Pulmonary artery endothelial cell (primary cell): ENCODE results near the gene CEMIP2. TPM values are rescaled to one million over a fixed set of nuclear protein-coding genes. Genes with fewer than 3 reads are reported as not detected.
"Not testable (repeated sequence)": the region's sequence is repeated elsewhere in the genome, so short reads cannot be mapped to it uniquely, and the experiment has no call there.

Experiments used
- DNase-seq: peaks from one replicate; pipeline ENCODE4 v3.0.0-alpha.2; 2011; ENCODE audit warnings: low read depth, low spot score
- total RNA-seq: library from RNA; depleted of rRNA; stranded (reverse); fragments of >200 nt; gene quantifications from 2 replicates; pipeline ENCODE4 v1.2.3, GENCODE V29; 2014

Gene CEMIP2, protein sequence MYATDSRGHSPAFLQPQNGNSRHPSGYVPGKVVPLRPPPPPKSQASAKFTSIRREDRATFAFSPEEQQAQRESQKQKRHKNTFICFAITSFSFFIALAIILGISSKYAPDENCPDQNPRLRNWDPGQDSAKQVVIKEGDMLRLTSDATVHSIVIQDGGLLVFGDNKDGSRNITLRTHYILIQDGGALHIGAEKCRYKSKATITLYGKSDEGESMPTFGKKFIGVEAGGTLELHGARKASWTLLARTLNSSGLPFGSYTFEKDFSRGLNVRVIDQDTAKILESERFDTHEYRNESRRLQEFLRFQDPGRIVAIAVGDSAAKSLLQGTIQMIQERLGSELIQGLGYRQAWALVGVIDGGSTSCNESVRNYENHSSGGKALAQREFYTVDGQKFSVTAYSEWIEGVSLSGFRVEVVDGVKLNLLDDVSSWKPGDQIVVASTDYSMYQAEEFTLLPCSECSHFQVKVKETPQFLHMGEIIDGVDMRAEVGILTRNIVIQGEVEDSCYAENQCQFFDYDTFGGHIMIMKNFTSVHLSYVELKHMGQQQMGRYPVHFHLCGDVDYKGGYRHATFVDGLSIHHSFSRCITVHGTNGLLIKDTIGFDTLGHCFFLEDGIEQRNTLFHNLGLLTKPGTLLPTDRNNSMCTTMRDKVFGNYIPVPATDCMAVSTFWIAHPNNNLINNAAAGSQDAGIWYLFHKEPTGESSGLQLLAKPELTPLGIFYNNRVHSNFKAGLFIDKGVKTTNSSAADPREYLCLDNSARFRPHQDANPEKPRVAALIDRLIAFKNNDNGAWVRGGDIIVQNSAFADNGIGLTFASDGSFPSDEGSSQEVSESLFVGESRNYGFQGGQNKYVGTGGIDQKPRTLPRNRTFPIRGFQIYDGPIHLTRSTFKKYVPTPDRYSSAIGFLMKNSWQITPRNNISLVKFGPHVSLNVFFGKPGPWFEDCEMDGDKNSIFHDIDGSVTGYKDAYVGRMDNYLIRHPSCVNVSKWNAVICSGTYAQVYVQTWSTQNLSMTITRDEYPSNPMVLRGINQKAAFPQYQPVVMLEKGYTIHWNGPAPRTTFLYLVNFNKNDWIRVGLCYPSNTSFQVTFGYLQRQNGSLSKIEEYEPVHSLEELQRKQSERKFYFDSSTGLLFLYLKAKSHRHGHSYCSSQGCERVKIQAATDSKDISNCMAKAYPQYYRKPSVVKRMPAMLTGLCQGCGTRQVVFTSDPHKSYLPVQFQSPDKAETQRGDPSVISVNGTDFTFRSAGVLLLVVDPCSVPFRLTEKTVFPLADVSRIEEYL (N-terminal part only)
- total RNA-seq = 75.6 and 153 TPM in 2 replicates

DNA sequence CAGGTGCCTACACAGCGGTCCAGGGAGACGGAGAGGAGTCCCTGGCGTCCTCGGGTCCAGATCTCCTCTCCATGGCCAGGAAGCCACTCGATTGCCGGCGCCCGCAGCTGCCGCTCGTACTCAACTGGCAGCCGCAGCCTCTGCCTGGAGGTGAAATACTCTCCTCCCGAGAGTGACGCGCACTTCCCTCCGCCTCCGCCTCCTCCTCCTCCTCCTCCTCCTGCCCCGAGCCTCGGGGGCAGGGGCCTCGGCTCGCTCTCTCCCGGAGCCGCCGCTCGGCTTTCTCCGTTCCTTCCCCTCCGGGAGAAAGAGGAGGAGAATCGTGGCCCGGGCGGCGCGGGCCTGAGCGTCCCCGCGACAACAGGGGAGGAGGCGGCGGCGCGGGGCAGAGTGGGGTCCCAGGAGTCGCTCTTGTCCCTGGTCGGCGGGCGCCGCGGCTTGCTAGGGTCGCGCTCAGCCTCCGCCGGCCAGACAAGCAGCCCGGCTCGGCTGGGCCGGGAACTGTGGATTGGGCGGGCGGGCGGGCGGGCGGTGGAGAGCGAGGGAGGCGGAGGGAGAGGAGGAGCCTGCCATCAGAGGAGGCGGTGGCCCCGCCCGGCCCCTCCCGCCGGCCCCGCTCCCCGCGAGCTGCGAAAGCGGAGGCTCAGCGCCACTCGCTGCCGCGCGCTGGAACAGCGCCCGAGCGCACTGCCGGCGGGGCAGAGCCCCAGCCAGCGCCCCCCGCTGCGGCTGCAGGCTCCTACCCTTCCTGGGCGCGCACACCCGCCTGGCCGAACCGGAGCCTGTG, at the start of gene CEMIP2:
CEMIP2 (minus strand) TSS at position 126 of the 787 bp plus-strand sequence. CDS start 18,140 bp downstream, outside the sequence.
- peak; percentile 68 for DNase-seq

GRCh38 chr9:71816916-71817451, 48.7 kb upstream of the CEMIP2 start:
- no peak for DNase-seq

DNA sequence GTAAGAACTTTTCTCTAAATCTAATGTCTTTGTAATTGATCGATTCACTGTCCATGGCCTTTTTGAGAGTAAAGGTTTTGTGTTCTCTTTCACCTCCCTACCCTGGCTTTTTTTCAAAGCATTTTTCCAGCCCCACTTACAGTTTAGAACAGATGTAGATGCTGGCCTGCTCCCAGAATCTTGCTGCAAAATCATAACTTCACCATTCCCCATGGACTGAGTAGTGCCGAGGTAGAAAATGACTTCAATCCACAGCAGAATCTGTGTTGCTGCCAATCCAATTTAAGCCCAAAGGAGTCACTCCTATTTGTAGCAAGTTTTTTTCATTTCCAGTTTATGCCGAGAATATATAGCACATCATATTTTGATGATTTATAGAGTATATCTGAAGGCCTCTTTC, 46.5 kb upstream of the CEMIP2 start:
- DNase-seq = no peak

- DNase-seq = no peak
Observed at GRCh38 chr9:71814226-71814625, 45.9 kb upstream of the CEMIP2 start.

DNA sequence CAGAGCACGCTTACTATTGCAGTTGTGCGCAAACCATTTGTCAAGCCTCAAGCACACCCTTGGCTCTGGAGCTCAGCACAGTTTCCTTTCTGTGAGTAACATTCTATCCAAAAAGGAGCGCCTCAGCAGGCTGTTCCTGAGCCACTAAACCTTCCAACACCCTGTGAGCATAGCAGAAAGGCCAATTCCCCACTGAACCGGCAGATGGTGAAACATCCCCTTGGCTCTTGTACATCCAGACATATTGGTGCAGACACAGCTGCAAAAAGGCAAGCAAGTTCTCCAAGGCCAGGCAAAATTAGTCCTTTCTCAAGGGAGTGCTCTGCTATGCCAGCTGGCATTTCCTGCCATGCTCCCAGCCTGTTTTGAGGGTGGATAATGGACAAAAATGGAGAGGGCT, 44.1 kb upstream of the CEMIP2 start:
- DNase-seq = no peak

GRCh38 chr9:71808068-71808467, 39.8 kb upstream of the CEMIP2 start:
- no peak for DNase-seq

DNA sequence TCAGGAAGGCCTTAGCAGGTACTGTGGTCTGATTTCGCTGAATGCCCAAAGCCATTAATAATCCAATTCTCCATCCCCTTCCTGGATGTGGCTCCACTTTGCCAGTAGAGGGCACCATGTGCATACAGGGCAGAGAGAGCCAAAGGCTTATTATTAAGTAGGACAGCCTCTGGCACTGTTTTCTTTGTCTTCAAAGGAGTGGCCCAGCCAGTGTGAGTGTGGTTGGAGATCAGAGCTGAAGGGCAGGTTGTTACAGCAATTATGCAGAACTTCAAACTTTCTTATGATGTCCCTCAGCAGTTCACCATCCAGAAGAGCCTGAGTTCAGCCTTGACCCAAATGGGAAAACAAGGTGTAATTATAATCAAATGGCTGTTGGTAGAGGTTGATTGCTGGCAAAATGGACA, 38.6 kb upstream of the CEMIP2 start:
- peak; percentile 32 for DNase-seq

GRCh38 chr9:71805096-71805495, 36.8 kb upstream of the CEMIP2 start:
- not testable (repeated sequence) for DNase-seq

DNA sequence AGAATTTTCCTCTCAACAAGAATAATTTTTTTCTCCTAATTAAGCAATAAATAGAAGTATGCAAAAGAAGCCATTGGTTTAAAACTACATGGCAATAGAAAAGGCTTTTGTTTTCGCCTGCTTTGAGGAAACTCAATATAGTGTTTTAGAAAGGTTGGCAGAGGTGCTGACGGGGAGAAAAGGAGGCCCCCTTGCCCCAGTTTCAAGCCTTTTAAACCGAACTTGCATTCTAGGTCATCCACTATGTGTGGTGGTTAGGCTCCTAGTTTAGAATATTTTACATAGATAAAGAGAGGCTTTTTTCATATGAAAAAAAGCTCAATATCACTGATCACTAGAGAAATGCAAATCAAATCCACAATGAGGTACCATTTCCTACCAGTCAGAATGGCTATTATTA, 33.5 kb upstream of the CEMIP2 start:
- DNase-seq = no peak

DNA sequence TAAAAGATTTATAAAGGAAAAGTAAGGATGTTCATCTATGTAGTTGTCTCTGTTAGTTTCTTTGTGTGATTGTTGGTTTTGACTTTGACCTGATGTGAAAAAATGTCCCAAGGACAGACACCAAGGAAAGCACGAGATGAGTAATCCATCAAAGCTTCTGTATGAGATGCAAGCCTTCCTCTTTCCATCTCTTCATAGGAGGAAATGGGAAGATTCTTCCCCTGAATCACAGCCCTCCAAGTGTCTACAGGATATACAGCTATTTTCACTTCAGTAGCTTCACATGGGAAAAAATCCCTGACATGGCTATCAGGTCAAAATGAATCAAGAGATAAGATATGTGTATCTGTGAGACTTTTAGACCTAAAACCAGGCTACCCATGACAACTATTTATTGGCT, 29.0 kb upstream of the CEMIP2 start:
- DNase-seq = no peak

- no peak for DNase-seq
Observed at GRCh38 chr9:71796100-71796767, 27.9 kb upstream of the CEMIP2 start.

- no peak for DNase-seq
Observed at GRCh38 chr9:71795097-71795813, 26.9 kb upstream of the CEMIP2 start.

GRCh38 chr9:71793386-71794105, 25.2 kb upstream of the CEMIP2 start:
- DNase-seq = no peak

- no peak for DNase-seq
Observed at GRCh38 chr9:71791875-71792274, 23.6 kb upstream of the CEMIP2 start.

- no peak for DNase-seq
Observed at GRCh38 chr9:71790296-71790695, 22.0 kb upstream of the CEMIP2 start.

DNA sequence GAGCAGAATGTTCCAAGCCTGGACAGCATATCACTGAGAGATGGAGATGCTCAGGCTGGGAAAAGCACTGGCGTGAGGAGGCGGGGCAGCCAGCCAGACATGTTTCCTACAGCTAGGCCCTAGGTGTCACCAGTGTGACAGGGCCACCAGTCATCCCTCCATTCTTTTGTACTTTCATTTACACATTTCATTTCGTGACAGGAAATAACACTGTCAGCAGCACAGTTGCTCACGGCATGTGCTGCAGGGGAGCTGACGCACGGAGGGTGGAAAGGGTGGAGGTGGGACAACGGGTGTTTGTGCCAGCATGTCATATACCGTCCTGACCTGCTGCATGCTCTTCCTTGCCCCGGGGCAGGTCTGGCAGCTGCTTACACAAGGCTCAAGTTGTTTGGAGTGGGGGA, 14.8 kb upstream of the CEMIP2 start:
- DNase-seq = no peak

DNA sequence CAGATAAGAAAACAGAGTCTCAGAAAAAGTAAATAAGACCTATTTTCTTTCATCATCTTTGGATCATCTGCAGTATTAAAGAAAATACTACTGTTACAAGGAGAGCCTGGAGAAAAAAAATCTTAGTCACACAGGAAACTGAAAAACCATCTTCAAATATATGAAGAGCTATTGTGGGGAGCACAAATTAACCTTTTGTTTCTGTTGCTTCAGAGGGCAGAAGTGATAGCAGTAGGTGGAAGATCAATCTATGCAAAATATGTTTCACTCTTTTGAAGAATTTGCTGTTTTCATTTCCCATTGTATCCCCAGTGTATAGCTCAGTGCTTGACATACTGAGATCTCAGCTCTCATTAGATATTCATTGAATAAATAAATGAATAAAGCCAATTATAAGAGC, 13.1 kb upstream of the CEMIP2 start:
- no peak for DNase-seq

- DNase-seq = no peak
Observed at GRCh38 chr9:71780953-71781352, 12.6 kb upstream of the CEMIP2 start.

- DNase-seq = no peak
Observed at GRCh38 chr9:71778085-71778484, 9.8 kb upstream of the CEMIP2 start.
